CD4-positive, alpha-beta T cell treated with Interleukin-10 for 1 hour (primary cell): ENCODE measurements around the gene FAM118A.
A peak's percentile ranks its signal among the peaks of the same experiment; 100 is the strongest.
"Not testable (repeated sequence)": the region's sequence is repeated elsewhere in the genome, so short reads cannot be mapped to it uniquely, and the experiment has no call there.

ENCODE experiments used
- DNase-seq: peaks from one replicate; pipeline ENCODE4 v3.0.0-alpha.2; 2020

The FAM118A gene

GRCh38 chr22:45310977-45311531, 1.3 kb downstream of the FAM118A start:
- no peak for DNase-seq

DNA sequence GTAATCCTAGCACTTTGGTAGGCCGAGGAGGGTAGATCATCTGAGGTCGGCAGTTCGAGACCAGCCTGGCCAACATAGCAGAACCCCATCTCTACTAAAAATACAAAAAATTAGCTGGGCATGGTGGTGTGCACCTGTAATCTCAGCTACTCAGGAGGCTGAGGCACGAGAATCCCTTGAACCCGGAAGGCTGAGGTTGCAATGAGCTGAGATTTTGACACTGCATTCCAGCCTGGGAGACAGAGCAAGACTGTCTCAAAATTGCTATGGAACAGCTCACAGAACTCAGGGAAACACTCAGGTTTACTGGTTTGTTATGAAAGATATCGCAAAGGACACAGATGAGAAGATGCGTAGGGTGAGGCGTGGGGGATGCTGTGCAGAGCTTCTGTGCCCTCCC, 2.7 kb downstream of the FAM118A start:
- no peak for DNase-seq

- no peak for DNase-seq
These were observed 3.1 kb downstream of the FAM118A start for GRCh38 chr22:45312856-45313255.

- DNase-seq: no peak
These were observed 4.5 kb downstream of the FAM118A start for GRCh38 chr22:45314054-45314721.

DNA sequence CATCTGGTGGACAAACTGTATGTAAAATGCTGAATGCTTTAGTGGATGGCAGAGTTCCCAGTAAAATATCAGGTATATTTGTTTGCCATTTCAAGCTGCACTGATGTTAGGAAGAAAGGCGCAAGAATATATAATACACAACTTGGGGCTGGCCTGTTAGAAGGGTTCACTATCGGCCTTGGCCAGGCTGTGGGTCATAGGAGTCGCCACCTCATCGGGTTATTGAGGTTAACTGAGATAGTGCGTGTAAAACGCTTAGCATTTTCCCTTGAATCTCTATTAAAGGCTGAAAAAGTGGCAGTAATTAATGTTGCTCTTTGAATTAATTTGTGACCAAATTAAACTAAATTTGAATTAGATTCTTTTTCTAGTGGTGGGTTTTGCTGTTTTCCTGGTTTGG, 5.1 kb downstream of the FAM118A start:
- DNase-seq: no peak

GRCh38 chr22:45316796-45317526, 7.2 kb downstream of the FAM118A start:
- DNase-seq: no peak

DNA sequence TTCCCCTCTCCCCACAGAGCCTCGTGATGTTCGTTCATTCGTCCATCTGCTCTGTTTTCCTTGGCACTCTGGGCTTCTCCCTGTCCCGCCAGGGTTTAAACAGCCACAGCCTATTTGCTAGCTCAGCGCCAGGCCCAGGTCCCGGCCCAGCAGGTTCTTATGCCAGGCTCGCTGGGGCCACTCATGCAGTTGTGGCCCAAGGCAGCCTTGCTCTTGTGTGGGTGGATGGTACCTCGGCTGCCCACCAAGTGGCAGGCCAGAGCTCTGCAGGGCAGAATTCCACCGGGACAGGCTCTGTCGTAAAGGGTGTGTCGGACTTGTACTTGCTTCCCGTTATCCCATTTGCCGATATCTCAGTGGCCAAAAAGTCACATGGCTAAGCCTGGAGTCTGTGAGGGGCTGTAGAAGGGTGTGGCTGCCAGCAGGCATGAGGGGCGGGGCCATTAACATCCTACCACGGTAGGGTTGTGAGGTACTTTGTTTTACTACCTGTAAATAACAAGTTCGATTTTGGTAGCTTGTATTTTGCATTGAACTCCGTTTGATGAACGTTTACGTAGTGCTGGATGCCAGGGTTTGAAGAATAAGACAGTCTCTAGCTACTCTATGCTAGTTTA, 7.9 kb downstream of the FAM118A start:
- no peak for DNase-seq

GRCh38 chr22:45318168-45318557, 8.4 kb downstream of the FAM118A start:
- peak; percentile 95 for DNase-seq

GRCh38 chr22:45318558-45319323, 9.0 kb downstream of the FAM118A start:
- peak; percentile 89 for DNase-seq

DNA sequence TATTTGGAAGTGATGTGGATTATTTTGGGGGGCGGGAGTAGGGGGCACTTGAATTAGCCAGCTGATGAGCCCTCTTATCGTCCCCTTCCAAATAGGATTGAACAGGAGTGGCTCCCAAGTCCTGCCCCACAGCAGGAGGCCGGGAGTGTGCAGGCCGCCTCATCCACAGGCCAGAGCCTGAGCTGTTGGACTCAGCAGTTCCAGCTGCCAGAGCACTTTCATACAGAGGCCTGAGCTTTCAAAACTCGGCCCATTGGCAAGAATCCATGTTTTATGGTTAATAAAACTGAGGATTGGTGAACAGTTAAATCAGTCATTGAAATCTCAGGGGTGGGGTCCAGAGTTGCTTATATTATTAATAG, 9.6 kb downstream of the FAM118A start:
- no peak for DNase-seq

DNA sequence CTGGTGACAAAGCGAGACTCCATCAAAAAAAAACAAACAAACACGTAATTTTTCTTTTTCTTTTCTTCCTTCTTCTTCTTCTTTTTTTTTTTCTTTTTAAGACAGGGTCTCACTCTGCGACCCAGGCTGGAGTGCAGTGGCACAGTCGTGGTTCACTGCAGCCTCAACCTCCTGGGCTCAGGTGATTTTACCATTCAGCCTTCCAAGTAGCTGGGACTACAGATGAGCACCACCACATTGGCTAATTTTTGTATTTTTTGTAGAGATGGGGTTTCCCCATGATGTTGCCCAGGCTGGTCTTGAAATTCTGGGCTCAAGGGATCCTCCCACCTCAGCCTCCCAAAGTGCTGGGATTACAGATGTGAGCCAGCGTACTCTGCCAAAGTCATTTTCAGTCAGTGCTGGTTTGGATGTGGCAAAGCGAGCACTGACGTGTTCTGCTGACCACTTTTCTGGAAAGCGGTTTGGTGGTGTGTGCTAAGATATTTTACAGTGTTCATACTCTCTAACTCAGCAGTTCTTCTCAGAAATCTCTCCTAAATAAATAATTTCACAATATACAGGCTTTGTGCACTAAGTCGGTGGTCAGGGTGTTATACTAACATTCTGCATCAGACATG, 10.7 kb downstream of the FAM118A start:
- DNase-seq: peak; percentile 40

- DNase-seq: no peak
These were observed 12.1 kb downstream of the FAM118A start for GRCh38 chr22:45321827-45322226.

DNA sequence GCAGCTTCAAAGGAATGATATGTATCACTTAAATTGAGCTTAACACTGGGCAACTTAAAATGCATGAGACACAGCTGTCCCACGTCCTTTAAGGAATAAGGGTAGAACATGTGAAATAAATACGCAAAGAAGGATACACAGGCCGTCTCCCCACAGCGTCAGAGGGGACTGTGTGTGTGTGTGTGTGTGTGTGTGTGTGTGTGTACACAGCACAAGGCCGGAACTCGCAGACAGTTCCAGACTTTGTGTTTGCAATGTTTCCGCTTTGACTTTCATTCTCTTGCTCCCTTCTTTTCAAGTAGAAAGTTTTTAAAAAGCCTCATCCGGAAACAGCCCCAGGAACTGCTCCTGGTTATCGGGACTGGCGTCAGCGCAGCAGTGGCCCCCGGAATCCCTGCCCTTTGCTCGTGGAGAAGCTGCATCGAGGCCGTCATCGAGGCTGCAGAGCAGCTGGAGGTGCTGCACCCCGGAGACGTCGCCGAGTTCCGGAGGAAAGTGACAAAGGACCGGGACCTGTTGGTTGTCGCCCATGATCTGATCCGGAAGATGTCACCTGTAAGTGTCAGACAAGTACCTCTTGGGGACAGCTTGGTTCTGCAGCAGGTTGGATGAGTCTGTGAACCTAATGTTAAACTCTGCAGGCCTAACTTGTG, 13.3 kb downstream of the FAM118A start:
- no peak for DNase-seq

DNA sequence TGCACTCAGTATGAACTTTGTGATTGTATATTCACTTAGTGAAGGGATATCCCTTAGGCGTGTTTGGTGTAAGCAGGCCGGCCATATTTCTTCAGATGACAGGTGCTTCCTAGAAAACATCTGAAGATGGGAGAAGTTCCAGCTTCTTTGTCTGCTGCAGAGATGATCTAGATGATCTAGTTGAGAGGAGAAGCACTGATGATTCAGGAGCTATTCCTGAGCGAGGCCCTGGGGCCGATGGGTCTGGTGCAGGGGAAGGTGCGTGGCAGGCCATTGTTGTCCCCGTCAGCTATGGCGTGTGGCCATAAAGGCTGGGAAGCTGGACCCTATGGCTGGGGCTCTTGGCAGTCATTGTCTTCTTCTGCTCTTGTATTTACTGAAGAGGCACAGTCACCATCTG, 14.0 kb downstream of the FAM118A start:
- DNase-seq: no peak

DNA sequence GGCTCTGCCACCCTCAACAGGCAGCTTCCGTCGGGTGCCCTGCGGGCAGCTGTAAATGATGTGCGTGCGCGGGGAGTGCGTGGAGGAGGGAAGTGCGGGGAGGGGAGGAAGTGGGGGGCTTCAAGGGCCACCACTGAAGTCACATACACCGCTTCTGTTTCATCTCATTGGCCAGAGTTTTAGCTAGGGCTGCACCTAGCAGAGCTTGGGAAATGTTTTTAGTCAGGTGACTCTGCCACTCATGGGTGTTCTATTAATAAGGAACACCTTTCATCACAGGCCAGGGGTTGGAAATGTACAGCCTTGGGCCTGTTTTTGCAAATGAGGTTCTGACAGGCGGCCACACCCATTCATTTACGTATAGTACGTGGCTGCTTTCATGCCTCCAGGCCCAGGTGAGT, 14.6 kb downstream of the FAM118A start:
- no peak for DNase-seq

DNA sequence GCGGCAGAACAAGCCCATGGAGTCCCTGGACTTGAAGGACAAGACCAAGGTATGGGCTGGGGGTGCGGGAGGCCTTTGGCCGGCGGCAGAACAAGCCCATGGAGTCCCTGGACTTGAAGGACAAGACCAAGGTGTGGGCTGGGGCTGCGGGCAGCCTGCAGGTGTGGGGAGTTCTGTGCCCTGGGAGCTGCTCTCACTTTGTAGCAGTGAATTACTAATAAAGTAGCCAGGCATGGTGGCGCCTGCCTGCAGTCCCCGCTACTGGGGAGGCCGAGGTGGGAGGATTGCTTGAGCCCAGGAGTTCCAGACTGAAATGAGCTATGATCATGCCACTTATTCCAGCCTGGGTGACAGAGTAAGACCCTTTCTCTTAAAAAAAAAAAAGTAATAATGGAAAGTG, 18.5 kb downstream of the FAM118A start:
- not testable (repeated sequence) for DNase-seq

- DNase-seq: no peak
These were observed 19.2 kb downstream of the FAM118A start for GRCh38 chr22:45328822-45329529.

- no peak for DNase-seq
These were observed 19.8 kb downstream of the FAM118A start for GRCh38 chr22:45329530-45329936.

- no peak for DNase-seq
These were observed 20.8 kb downstream of the FAM118A start for GRCh38 chr22:45330548-45330947.

GRCh38 chr22:45331486-45331885, 21.8 kb downstream of the FAM118A start:
- DNase-seq: no peak

DNA sequence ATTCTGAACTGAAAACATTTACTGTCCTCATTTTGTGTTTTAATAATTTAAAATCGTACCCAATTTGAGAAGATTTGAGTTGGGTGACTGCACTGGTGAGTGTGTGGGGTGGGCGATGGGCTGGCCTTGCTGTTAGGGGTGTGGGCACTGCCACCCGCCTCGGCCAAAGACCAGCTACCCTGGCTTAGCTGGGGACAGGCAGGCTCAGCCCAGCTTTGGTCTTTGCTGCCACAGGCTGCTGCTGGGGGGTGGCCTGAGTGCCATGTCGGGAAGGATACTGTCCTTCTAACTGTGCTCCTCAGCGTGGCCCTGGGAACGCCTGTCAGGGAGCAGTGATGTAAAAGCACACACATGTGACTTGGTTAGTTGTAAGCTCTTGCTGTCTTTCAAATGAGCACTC, 22.3 kb downstream of the FAM118A start:
- no peak for DNase-seq

DNA sequence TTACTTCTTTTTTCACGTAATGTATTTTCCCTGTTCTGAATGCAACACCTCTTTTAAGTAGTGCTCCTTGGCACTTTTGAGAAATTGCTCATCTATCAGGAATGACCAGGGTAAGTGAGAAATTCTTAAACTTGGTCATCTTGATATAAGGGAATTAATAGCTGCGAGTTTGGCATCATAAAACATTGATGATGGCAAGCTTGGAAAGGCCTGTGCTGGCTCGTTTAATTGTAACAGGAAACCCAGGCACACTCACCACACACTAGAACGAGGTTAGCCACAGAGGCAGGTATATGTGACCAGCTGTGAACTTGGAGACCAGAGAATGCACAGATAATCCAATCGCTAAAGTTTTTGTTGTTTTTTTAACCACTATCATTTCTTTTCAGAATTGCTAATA, 24.3 kb downstream of the FAM118A start:
- DNase-seq: no peak
